GM18907 (cell line): Measurements from ENCODE around the gene INF2.

ENCODE experiments used
- ATAC-seq: cut with Tn5 transposase; IDR thresholded peaks from one replicate; pipeline ENCODE4 v1.9.1; 2021; ENCODE audit warnings: mild to moderate bottlenecking, moderate library complexity; ENCODE audit not compliant: unreplicated experiment

INF2 gene

DNA sequence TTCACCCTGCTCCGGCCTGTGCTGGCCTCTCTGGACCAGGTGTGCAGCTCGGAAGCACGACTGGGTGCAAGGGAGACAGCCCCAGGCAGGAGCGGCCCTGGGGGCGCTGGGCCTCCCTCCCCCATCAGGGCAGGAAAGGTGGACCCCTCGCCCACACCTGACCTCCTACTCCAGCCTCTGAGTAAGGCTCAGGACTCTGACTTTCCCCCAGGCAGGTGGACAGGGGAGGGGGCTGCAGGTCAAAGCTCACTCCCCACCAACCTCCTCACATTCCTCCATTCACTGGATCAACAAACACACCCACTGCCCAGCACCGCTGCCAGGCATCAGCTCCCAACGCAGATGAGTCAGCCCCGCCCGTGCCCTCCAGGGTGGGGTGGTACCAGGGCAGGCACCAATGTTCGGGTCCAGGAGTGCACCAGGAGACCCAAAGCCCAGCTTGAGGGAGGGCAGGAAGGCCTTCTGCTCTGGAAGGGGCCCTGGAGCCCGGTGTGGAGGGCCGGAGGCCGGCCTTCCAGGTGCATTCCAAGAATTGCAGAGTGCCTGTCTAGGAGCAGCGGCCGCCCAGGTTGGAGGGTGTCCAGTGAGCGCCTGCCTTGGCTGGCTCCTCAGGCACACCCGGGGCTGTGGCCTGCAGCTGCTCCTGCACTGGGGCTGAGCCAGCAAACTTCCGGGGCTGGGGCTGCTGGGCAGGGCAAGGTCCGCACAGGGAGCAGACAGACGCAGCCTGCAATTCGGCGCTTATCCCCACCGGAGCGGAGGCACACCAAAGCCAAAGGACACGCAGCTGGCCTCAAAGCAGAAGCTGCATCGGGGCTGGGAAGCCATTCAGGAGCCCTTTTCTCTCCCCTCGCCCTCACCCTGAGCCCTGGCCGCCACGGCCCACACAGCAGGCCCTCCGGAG is 1.6 kb upstream of the INF2 start:
- no peak for ATAC-seq

DNA sequence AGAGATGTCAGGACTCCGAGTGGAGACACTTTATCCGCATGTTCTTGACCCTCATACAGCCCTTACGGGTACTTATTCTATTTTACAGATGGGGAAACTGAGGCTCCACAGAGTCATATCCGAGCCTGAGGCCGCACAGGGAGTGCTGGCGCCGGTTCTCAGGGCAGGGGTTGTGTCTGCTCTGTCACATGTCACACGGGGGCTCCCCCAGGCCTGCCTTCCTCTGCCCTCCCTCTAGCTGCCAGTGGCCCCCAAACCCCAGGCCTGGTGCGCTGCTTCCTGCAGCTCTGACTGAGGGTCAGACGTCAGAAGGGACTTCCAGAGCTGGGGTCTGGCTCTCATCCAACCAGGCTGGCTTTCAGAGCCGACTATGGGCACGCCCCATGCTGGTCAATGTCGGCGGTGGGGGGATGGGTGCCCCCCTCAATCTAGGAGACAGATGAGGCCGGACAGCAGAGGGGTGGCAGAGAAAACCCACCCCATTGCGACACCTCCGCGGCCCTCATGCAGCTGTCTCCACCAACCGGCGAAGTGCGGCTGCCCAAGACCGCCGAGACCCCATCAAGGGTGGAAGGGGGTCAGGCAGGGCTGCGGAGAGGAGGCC is 811 bp upstream of the INF2 start:
- no peak for ATAC-seq

DNA sequence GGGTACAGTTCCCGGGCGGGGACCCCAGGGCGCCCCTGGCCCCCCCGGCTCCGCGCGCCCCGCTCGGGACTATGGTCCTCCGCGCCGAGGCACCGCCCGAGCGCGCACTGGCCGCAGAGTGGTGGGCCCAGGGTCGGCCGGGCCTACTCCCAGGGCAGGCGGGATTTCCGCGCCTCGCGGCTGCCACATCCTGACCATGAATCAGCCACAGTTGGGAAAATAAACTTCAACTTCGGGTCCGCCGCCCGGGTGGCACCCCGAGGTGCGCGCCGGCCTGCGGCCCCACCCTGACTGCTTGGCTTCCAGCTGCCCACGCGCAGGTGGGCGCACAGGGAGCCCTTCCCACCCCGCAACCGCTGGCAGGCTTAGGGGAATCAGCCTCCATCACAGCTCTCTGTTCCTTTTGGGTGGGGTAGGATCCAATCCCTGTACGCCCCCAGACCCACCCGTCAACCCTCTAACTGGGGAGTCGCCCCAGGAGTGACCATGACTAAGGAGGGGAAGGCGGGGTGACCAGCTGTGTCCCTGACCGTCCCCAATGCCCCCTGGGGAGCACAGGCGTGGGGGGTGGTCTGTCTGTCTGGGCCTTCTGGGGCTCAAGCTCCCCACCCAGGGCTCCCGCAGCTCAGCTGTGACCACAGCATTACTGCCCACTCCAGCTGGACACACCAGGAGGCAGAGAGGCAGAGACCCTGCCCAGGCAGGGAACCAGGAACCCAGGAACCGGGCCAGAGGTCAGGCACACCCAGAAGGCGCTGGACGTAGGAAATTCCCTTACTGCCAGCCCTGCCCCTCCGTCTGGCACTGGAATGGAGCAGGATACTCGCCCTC is 678 bp downstream of the INF2 start:
- no peak for ATAC-seq

DNA sequence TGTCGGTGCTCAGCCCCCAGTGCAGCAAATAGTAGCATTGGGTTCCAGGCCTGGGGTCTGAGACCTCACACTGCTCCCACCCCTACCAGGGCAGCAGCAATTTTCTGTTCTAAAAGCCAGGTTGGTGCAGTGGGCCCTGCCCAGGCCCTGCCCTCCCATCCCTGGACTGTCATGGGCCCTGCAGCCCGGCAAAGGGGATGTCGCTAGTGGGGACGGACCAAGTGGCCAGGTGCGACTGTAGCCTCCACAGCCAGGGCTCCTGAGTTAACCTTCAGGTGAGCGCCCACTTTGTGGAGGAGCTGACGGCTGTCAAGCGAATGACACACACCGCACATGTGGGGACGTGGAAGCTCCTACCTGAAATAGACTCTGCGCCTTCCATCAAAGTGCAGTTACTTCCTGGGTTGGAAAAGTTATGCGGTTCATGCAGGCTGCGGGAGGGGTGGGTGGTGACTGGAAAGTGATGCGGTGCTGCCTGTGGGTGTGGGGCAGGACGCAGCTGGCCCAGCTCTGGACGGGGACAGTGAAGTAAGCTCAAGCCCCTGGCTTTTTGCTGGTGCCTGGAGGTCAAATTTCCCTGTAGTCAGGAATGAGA is 1.5 kb downstream of the INF2 start:
- no peak for ATAC-seq

DNA sequence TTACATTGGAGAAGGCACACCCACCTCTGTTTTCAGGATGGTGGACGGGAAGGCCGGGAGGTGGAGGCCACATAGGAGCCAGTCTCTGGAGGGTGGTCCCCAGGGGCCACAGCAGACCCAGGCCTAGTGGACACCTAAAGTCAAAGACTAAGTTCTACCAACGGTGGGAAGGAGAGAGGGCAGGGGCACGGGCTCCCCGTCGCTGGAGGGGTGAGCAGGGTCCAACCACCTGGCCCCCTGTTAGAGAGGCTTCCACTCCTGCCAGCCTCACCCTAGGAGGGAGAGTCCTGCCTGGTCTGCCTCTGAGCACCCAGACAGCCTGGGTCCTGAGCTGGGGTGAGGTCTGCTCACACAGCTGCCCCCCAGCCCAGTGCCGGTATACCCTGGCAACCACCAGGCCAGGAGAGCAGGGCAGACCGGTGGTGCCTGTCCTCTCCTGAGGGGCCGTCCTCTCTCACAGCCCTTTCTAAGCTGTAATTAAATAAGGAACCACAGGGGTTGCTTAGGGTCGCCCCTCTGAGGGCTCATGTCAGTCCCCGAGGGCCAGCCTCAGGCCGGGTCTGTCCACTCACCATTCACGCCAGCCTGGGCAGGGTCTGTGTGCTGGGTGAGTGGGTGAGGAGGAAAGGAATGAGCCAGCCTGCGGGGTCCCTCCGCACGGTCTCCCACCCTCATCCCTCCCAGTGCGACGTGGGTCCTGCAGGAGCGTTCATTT is 2.3 kb downstream of the INF2 start:
- ATAC-seq, result no peak

DNA sequence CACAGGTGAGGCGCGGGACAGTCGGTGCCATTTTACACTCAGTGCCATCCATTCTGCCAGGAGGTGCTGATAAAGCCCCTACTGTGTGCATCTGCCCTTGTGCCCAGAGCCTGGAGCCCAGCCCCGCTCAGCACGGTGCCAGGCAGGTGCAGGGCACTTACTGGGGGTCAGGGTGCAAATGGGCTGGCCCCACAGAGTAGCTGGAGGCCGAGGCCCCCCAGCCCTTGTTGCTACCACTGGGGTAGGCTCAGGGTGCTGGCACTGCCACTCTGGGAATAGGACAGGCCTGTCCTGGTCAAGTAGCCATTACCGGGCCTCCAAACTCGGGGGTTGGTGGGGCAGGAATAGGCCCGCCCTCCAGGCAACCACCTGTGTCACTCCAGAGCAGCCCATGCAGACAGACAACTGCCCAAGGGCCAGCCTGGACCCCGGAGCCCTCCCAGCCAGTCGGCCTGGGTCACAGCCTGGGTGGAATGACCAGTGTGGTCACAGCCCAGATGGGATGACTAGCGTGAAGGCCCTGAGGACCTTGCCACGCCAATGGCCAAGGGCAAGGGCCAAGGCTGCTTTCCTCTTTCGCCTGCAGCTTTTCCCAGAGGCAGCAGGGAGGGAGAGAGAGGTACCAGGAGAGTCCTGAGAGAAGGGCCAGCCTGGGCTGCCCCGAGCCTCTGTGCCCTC is 3.0 kb downstream of the INF2 start:
- ATAC-seq, result no peak

DNA sequence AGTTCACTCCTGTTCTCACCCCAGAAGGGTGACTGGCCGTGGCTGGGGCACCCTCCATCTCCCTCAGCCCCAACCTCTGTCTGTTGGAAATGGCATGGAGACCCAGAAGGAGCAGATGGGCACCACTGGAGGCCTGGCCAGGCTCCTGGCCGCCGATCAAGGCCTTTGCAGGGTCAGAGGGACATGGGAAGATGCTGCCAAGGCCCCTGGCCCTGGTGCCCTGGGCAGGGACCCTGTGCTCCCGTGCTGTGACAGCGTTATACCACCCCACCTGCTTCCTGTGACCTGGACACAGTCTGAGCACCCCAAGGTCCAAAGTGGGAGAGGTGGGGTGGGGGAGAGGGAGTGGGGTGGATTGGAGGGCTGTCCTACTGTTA is 3.5 kb downstream of the INF2 start:
- ATAC-seq, result no peak

DNA sequence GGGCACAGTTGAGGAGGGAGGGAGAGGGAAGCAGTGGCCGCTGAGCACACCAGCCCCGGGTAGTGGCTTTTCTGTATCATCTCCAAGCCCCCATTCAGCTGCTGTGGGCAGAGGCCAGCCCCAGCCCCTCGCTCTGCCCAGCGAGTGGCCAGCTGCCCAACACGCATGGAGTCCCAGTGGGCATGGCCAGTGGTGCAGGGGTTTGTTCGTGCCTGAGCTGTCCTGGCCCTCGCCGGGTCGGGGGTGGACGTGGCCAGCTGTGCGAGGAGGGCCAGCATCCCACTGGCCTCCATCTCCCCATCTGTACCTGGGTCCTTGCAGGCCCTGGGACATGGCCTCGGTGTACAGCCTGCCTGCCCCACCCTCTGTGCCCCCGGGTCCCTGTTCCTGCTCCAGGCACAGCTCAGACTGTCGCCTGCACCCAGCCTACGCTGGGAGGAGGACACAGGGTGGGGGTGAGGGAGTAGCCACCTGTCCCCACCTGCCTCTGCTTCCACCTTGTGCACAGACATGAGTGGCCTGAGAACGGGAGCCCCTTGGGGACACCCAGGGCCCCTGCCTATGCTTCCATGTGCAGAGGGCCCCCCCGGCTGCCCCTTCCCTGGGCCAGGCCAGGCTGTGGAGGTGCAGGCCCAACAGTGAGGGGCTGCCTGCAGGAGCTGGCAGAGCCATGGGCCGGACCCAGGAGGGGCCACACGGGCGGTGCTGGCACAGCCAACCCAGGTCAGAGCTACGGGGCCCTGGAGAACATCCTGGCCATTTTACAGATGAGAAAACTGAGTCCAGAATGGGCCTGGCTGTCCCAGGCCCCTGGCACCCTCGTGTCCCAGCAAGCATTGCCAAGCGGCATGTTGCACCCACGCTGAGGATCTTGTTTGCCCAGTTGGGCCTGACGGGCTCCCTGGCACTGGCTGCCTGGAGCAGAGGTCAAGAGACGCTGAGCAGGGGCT is 4.3 kb downstream of the INF2 start:
- no peak for ATAC-seq

DNA sequence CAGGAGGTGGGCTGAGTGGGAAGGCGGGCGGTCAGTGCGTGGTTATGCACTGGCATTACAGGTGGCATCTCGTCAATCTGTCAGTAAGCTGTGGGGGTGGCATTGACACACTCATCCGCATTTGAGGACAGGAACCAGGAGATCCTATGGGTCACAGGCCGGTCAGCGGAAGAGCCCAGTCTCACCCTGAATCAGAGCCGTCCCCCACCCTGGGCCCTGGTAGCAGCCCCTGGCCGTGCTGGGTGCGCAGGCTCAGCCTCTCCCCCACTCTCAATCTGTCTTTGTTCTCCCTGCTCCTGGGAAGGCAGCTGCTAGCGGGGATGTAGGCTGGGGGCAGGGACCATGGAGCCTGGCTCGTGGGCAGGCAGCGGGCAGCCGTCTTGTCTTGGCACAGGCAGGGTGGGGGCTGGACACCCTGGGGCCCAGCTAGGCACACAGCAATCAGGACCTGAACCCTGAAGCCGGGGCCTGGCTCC is 5.1 kb downstream of the INF2 start:
- ATAC-seq, result no peak

DNA sequence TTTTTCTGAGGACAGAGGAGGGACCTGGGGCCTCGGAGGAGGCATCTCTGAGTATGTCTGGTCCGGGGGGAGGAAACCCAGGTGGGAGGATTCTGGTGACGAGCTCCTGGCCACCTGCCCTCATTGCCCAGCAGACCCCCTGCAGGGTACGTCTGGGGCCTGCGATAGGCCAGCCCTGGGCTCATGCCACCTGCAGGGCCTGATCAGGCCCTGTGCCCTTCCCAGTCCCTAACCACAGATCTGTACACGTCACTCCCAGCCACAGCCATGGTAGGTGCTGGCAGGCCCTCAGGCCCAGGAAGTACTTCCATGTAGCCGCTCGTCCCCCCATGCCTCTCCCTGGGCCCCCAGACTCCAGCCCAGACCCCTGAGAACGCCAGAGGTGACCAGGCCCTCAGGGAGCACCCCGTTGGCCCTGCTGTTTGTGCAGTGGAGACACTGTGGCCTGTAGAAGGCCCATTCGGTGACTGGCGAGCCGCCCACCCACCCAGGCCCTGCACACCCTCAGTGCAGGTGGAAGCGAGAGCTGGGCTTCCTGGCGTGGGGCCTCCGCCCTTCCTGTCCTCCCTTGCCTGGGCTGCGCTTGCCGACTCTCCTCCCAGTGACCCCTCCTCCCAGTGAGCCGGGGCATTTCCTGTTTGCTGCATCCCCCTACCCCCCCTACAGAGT is 5.7 kb downstream of the INF2 start:
- no peak for ATAC-seq

DNA sequence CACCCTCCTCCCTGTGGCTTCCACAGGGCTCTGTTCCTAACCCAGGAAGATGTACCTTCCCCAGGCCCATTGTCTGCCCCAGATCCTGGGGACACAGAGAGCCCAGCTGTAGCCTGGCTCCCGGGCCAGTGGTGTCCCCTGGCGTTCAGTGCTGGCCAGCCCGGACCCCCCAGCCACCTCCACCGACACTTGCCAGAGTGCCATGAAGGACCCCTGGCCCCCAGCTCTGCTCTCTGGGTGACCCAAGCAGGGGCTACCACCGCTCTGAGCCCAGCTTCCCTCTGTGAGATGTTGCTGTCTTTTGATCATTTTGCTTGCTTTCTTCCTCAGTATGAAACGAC is 6.2 kb downstream of the INF2 start:
- ATAC-seq, result no peak

DNA sequence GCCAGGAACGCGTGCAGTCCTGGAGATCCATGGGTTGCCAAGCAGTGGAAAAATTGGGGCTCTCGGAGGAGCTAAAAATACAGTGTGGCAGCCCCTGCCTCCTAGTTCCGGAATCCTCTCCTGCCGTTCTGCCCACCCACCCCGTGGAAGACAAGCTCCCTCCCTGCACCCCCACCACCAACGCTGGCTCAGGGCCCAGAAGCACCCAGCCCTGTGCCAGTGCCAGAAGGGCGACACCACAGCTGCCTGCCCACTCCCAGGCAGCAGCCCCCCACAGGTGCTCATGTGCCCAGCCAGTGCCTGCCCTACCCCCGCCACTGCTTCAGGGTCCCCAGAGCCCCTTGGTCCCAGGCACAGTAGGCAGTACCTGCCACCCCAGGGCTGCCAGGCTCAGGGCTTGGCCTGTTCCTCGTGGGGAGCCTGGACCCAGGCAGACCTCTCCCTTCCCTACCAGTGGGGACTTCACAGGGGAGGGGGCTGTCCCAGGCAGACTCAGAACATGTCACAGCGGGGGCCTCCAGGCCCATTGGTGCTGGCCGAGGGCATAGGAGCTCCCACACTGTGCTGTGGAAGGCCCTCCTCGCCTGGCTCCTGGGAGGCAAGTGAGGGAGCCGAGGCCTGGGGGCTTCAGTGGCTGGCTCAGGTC is 7.4 kb downstream of the INF2 start:
- ATAC-seq, result no peak

DNA sequence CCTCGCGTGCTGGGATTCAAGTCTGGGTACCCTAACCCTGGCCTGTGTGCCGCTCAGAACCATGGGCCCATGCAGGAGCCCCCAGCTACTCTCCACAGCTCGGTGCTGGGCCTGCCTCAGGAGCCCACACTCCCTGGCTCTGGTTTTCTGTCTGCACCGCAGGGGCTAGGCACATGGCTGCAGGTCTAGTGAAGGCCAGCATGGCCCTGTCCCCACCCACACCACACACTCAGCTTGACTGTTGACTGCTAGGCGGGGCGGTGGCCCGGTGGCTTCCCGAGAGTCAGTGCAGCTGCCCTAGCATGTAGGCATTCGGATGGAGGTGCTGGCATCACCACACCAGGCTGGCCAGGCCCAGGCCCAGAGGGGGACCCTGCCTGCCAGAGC is 7.9 kb downstream of the INF2 start:
- no peak for ATAC-seq

DNA sequence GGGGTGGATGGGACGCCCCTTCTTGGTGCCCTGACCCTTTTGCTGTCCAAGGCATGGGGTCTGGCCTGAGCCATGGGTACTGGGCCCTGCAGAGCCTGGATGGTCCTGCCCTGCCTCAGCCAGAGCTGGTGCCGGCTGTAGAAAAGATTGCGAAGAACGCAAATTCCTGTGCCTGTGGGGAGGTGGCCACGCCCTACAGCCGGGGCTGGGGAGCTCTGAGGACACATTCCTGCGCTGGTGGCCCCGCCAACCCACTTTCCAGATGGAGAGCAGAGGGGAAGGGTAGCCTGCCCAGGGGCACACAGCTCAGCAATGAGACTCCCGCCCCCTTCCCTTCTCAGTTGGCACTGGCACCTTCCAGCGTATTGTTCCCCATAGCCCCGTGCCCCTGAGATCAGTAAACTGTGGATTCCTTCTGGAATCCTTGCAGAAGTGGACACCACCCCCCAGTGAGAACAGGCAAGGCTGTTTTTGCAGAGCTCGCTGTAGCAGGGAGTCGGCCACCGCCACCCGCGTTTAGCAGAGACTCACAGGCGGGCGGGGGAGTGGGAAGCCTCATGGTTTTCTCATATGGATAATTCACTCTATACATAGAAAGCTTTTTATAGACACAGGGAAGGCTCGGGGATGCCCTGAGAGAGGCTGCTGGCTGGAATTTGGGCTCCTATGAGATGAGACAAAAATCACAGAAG is 8.6 kb downstream of the INF2 start:
- no peak for ATAC-seq

DNA sequence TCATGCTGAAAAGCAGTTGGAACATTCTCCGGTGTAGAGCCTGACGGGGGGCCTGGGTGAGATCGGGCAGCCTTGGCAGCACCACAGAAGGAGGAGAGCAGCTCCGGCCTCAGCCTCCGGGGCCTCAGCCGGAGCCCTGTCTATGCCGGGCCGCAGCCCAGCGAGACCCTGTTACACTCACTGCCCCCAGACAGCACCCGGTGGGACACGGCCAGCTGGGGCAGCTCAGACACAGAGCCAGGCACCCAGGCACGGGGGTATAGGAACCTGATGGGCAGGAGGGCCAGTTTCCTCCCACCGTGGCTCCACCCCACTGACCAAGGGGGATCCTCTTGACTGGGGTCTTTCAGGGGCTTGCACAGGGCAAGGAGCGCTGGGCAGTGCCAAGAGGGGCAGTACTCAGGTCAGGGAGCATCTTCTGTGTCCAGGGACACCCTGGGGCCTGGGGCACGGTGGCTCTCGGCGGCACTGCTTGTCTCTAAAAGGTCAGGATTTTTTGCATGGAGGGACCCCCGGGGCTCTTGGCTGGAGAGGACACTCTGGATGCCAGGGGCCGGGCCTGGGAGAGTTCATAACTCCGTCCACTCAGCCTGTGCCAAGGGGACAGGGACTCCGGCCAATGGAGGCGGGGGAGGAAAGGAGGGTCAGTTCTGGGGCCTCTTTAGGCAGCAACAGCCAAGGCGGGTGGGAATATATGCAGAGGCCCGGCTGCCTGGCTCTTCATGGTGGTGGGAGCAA is 9.4 kb downstream of the INF2 start:
- ATAC-seq, result no peak

DNA sequence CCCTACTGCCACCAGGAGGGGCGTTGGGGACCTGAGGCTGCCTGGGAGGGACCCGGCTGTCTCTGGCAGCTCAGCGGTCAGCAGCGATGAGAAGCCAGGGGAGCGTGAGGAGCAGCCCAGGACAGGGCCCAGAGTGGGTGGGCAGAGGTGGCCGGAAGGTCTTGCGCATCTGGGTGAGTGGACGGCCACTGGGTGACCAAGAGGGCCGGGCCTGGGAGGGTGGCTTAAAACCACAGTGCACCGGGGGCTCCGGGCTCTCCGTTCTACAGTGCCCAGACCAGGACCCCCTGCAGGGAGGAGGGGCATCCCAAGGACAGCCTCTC is 10.0 kb downstream of the INF2 start:
- ATAC-seq, result no peak

DNA sequence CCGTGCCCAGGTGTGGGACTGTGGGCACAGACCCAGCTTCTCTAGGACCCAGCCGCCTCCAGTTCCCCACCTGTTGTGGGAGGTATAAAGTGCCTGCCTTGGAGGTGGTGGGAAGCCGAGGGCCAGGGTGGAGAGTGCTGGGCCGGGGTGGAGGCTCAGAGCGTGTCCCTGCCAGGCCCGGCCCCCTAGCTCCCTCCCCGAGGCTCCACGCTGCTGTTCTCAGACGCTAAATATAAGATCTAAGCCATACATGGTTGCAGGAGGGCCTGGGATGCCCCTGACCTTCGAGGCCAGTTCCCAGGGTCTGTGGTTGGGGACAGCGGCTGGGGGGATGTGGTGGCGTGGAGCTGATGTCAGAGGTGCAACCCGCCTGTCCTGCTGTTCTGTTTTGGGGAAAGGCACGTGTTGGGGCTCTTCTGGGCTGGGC is 10.8 kb downstream of the INF2 start:
- ATAC-seq, result no peak
